Liver (tissue), 9 donors: ENCODE data around the gene PGAP3. TPM values are rescaled to one million over a fixed set of nuclear protein-coding genes. Genes with fewer than 3 reads are reported as not detected.

Experiments used
- DNase-seq: peaks from one replicate; pipeline ENCODE4 v3.0.0-alpha.2; 2017; ENCODE audit warnings: low spot score
- H3K27ac ChIP-seq, 2 donors: one replicate each; pipeline ENCODE4 v1.7.0; 2013; ENCODE audit warnings: inconsistent platforms in 2 of 2, low read length in 2 of 2, control low read depth in 1 of 2, low read depth in 1 of 2, mild to moderate bottlenecking in 1 of 2
- H3K27me3 ChIP-seq, 4 donors: one replicate each; pipeline versions ENCODE4 v1.6.1 to v1.7.0; 2013; ENCODE audit warnings: low read length in 3 of 4, inconsistent platforms in 1 of 4, mild to moderate bottlenecking in 1 of 4, moderate library complexity in 1 of 4; ENCODE audit not compliant: control insufficient read depth in 4 of 4, insufficient read depth in 4 of 4
- H3K36me3 ChIP-seq, 4 donors: one replicate each; pipeline versions ENCODE4 v1.6.1 to v1.7.0; 2013; ENCODE audit warnings: low read length in 3 of 4, mild to moderate bottlenecking in 3 of 4, low read depth in 1 of 4, moderate library complexity in 1 of 4; ENCODE audit not compliant: control insufficient read depth in 4 of 4, insufficient read depth in 3 of 4
- H3K4me1 ChIP-seq, 4 donors: one replicate each; pipeline versions ENCODE4 v1.6.1 to v1.7.0; 2013; ENCODE audit warnings: low read length in 3 of 4, mild to moderate bottlenecking in 3 of 4, moderate library complexity in 1 of 4; ENCODE audit not compliant: control insufficient read depth in 4 of 4, insufficient read depth in 4 of 4
- H3K4me3 ChIP-seq, 3 donors: one replicate each; pipeline versions ENCODE4 v1.6.1 to v1.7.0; 2013; ENCODE audit warnings: low read length in 3 of 3, control low read depth in 1 of 3, low read depth in 1 of 3, mild to moderate bottlenecking in 1 of 3
- H3K9ac ChIP-seq, 2 donors: one replicate each; pipeline ENCODE4 v1.7.0; 2013; ENCODE audit warnings: low read length in 2 of 2, mild to moderate bottlenecking in 2 of 2, moderate library complexity in 2 of 2, control low read depth in 1 of 2, low read depth in 1 of 2
- H3K9me3 ChIP-seq, 4 donors: one replicate each; pipeline versions ENCODE4 v1.6.1 to v1.7.0; 2013; ENCODE audit warnings: low read length in 3 of 4; ENCODE audit not compliant: control insufficient read depth in 4 of 4
- CTCF ChIP-seq: fragments of 150-350 bp; IDR thresholded peaks from 2 replicates; pipeline ENCODE4 v1.5.1; 2017; ENCODE audit warnings: improper control_type of control experiment, low read depth, low read length; ENCODE audit not compliant: missing input control
- EGR1 ChIP-seq, 2 donors: IDR thresholded peaks; 2 replicates each; pipeline ENCODE4 v1.6.1; 2016 to 2018; ENCODE audit warnings: antibody characterized with exemption in 2 of 2, low read depth in 2 of 2
- FOXA1 ChIP-seq: IDR thresholded peaks from 2 replicates; pipeline ENCODE4 v1.6.1; 2016; ENCODE audit warnings: antibody characterized with exemption
- FOXA2 ChIP-seq: IDR thresholded peaks from 2 replicates; pipeline ENCODE4 v1.6.1; 2016; ENCODE audit warnings: antibody characterized with exemption
- GABPA ChIP-seq, 2 donors: IDR thresholded peaks in 1 of 2; conservative IDR thresholded peaks in 1 of 2; 2 replicates each; pipeline ENCODE4 v1.6.1; 2016; ENCODE audit warnings: antibody characterized with exemption in 2 of 2, mild to moderate bottlenecking in 1 of 2, moderate library complexity in 1 of 2
- HNF4A ChIP-seq, 2 donors: conservative IDR thresholded peaks; 2 replicates each; pipeline ENCODE4 v1.6.1; 2016; ENCODE audit warnings: antibody characterized with exemption in 2 of 2, mild to moderate bottlenecking in 2 of 2
- HNF4G ChIP-seq: IDR thresholded peaks from 2 replicates; pipeline ENCODE4 v1.6.1; 2016; ENCODE audit warnings: antibody characterized with exemption
- JUND ChIP-seq, 2 donors: IDR thresholded peaks; 2 replicates each; pipeline ENCODE4 v1.6.1; 2016; ENCODE audit warnings: antibody characterized with exemption in 2 of 2
- NR2F2 ChIP-seq: IDR thresholded peaks from 2 replicates; pipeline ENCODE4 v1.6.1; 2016; ENCODE audit warnings: antibody characterized with exemption
- RAD21 ChIP-seq, 2 donors: IDR thresholded peaks; 2 replicates each; pipeline ENCODE4 v1.6.1; 2016; ENCODE audit warnings: antibody characterized with exemption in 2 of 2, mild to moderate bottlenecking in 2 of 2
- RXRA ChIP-seq, 2 donors: IDR thresholded peaks; 2 replicates each; pipeline ENCODE4 v1.6.1; 2017 to 2018; ENCODE audit warnings: antibody characterized with exemption in 2 of 2, mild to moderate bottlenecking in 1 of 2
- SP1 ChIP-seq: IDR thresholded peaks from 2 replicates; pipeline ENCODE4 v1.6.1; 2018; ENCODE audit warnings: antibody characterized with exemption, mild to moderate bottlenecking
- TAF1 ChIP-seq: conservative IDR thresholded peaks from 2 replicates; pipeline ENCODE4 v1.6.1; 2016; ENCODE audit warnings: antibody characterized with exemption, mild to moderate bottlenecking
- YY1 ChIP-seq: IDR thresholded peaks from 2 replicates; pipeline ENCODE4 v1.6.1; 2016; ENCODE audit warnings: antibody characterized with exemption, mild to moderate bottlenecking
- ZBTB33 ChIP-seq: IDR thresholded peaks from 2 replicates; pipeline ENCODE4 v1.6.1; 2016; ENCODE audit warnings: antibody characterized with exemption
- WGBS: extraction: QIAGEN DNeasy Blood & Tissue Kit; methylation state at CpG from one replicate; pipeline ENCODE4 v1.1.7; 2013; 5-methylcytosine and 5-hydroxymethylcytosine counted together
- polyA plus RNA-seq, 2 donors: library from polyadenylated mRNA; stranded (reverse) in 1 of 2; unstranded in 1 of 2; fragments of 200-250 nt in 1 of 2; fragments of >200 nt in 1 of 2; fragmentation: Nextera tagmentation in 1 of 2; extraction: Ambion mirVana in 1 of 2; gene quantifications; one replicate each; pipeline versions ENCODE4 v1.2.1 to v1.2.3, GENCODE V29; 2013 to 2015
- total RNA-seq, 2 donors: library from RNA; depleted of rRNA; stranded (reverse); fragments of >200 nt; gene quantifications; one replicate each; pipeline ENCODE4 v1.2.3, GENCODE V29; 2014
- TF ChIP-seq, protein P1 (sequence below): IDR thresholded peaks from 2 replicates; pipeline ENCODE4 v1.6.1; 2016; ENCODE audit warnings: antibody characterized with exemption
- TF ChIP-seq, protein P2 (sequence below): IDR thresholded peaks from 2 replicates; pipeline ENCODE4 v1.6.1; 2016; ENCODE audit warnings: antibody characterized with exemption, mild to moderate bottlenecking
- donor health status: healthy.
- donor health status: healthy.
- donor health status: healthy.
- donor health status: healthy.
- donor health status: healthy.

PGAP3 gene
- total and polyA plus RNA-seq, 4 donors = 7.9 to 19.5 (median 14.0) TPM

DNA sequence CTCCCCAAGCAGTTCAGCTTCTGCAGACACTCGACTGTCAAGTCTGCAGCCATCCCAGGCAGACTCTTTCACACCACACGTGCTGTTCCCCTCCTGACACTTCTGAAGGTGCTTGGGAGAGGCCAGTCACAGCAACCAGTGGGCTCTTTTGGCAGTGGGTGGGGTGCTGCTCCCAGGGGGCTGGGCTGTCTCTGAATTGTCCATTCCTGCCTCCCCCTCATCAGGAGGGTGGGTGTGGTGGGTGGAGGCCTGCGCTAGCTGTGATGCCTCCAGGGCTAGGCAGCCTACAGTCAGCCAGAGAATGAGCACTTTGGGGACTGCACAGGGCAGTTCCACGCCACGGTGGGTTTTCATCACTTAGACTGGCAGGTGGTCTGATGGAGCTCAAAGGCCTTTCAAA lies 40.6 kb downstream of the PGAP3 start:
- whole genome bisulfite sequencing = 92% methylated on average over 5 of the region's 5 CpGs
- Histone ChIP-seq H3K27me3 (no peaks in the 10 kb centered on the region), H3K27ac (no peak overlapping the region), H3K36me3 (no peaks in the 10 kb centered on the region), H3K9ac (no peak overlapping the region), H3K4me3 (no peak overlapping the region), H3K9me3 (no peaks in the 10 kb centered on the region), H3K4me1 (peaks cover 0 to 5% (median 2%) of the 10 kb centered on the region in 4 donors)
- TF ChIP-seq RXRA (IDR thresholded peaks at IDR 0.05) (no peak), FOXA2 (no peak)
- no peak for DNase-seq

DNA sequence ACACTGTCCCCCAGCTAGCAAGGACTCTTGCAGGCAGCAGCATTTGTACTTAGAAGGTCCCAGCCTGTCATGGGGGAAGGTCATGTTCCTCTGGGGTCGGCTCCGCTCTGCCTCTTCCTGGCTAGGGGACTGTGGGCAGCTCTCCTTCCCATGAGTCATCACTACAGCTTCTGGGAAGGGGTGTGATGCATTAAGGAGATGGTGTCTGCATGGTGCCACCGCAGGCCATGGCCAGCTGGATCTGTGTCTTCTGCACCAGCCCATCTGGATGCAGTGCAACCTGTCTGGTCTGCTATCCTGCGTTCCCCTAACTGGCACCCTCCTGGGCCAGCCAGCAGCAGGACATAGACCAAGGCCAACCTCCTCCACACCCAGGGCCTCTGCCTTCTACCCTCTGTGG lies 44.6 kb downstream of the PGAP3 start:
- H3K27ac ChIP-seq = no peak overlapping the region
- no peaks in the 10 kb centered on the region for H3K9me3 ChIP-seq
- no peak for DNase-seq
- 87% methylated on average over 4 of the region's 4 CpGs for WGBS
- no peak overlapping the region for H3K9ac ChIP-seq
- H3K27me3 ChIP-seq = no peaks in the 10 kb centered on the region
- H3K36me3 ChIP-seq = no peaks in the 10 kb centered on the region
- H3K4me1 ChIP-seq = peaks cover 0 to 27% (median 19%) of the 10 kb centered on the region in 4 donors
- no peak overlapping the region for H3K4me3 ChIP-seq
- TF ChIP-seq, protein P1, sequence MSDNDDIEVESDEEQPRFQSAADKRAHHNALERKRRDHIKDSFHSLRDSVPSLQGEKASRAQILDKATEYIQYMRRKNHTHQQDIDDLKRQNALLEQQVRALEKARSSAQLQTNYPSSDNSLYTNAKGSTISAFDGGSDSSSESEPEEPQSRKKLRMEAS = no peak
- TF ChIP-seq JUND (IDR thresholded peaks at IDR 0.05) (no peak), YY1 (no peak), GABPA (IDR thresholded peaks at IDR 0.05 in 1 of 2, conservative IDR thresholded peaks at IDR 0.05 in 1 of 2) (no peak), EGR1 (IDR thresholded peaks at IDR 0.05; ENCODE audit: low read depth in 2 of 2) (no peak), NR2F2 (no peak)

GRCh38 chr17:39642291-39643074 lies 45.4 kb downstream of the PGAP3 start:
- H3K9ac ChIP-seq = no peak overlapping the region
- H3K27me3 ChIP-seq = no peaks in the 10 kb centered on the region
- WGBS = 87% methylated on average over 9 of the region's 9 CpGs
- TF ChIP-seq, protein P2, sequence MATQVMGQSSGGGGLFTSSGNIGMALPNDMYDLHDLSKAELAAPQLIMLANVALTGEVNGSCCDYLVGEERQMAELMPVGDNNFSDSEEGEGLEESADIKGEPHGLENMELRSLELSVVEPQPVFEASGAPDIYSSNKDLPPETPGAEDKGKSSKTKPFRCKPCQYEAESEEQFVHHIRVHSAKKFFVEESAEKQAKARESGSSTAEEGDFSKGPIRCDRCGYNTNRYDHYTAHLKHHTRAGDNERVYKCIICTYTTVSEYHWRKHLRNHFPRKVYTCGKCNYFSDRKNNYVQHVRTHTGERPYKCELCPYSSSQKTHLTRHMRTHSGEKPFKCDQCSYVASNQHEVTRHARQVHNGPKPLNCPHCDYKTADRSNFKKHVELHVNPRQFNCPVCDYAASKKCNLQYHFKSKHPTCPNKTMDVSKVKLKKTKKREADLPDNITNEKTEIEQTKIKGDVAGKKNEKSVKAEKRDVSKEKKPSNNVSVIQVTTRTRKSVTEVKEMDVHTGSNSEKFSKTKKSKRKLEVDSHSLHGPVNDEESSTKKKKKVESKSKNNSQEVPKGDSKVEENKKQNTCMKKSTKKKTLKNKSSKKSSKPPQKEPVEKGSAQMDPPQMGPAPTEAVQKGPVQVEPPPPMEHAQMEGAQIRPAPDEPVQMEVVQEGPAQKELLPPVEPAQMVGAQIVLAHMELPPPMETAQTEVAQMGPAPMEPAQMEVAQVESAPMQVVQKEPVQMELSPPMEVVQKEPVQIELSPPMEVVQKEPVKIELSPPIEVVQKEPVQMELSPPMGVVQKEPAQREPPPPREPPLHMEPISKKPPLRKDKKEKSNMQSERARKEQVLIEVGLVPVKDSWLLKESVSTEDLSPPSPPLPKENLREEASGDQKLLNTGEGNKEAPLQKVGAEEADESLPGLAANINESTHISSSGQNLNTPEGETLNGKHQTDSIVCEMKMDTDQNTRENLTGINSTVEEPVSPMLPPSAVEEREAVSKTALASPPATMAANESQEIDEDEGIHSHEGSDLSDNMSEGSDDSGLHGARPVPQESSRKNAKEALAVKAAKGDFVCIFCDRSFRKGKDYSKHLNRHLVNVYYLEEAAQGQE = no peak
- TF ChIP-seq CTCF (no peak), HNF4A (conservative IDR thresholded peaks at IDR 0.05) (no peak), NR2F2 (no peak), SP1 (no peak), JUND (IDR thresholded peaks at IDR 0.05) (no peak), EGR1 (IDR thresholded peaks at IDR 0.05; ENCODE audit: low read depth in 2 of 2) (no peak), FOXA2 (no peak), FOXA1 (no peak), HNF4G (no peak), ZBTB33 (no peak), RAD21 (IDR thresholded peaks at IDR 0.05) (no peak), YY1 (no peak), RXRA (IDR thresholded peaks at IDR 0.05) (no peak), TAF1 (no peak)
- H3K27ac ChIP-seq = no peak overlapping the region
- no peaks in the 10 kb centered on the region for H3K36me3 ChIP-seq
- H3K9me3 ChIP-seq = no peaks in the 10 kb centered on the region
- DNase-seq = no peak
- H3K4me3 ChIP-seq = no peak overlapping the region
- H3K4me1 ChIP-seq = peaks cover 4 to 34% (median 26%) of the 10 kb centered on the region in 4 donors
